ENCODE data around the gene COL27A1.
A peak's percentile ranks its signal among the peaks of the same experiment; 100 is the strongest.

Gene COL27A1

DNA sequence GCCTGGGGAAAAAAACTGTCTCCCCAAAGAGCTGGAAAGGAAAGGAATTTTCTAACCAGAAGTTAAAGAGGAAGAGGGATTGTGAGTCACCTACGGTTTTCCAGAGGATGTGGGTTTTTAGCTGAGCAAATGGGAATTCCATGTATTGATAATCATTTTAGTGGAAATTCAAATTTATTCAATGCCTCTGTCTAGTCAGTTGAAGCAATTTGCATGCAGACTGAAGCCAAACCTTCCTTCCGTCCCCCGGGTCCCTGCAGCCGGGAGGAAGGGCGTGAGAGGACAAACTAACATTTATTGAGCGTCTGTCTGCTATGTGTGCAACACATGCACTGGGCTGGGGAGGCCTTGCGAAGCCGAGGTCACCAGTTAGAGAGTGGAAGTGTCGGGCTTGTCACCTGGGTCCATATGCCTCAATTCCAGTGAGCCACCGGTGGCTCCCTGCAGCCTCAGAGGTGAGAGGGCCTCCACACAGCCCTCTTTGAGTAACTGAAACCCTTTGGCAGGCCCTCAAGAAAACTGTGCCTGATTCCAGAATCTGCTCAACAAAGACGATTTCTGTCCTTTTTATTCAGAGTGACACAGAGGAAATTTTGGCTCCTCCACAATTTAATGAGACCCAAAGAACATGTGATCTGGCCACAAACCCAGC, 70.3 kb downstream of the COL27A1 start:
- DNase-seq (ENCODE audit: low spot score), result no peak
- H2BK120ac ChIP-seq (ENCODE audit: low read depth, low read length), result no peak overlapping the region
- no peak overlapping the region for H2BK15ac ChIP-seq (ENCODE audit: low read length)
- no peak overlapping the region for H3K4ac ChIP-seq (ENCODE audit: low read length)
- no peak overlapping the region for H3K9ac ChIP-seq (ENCODE audit: low read depth, low read length, poor library complexity)
- H3K79me1 ChIP-seq (ENCODE audit: low read depth, low read length), result no peaks in the 10 kb centered on the region
- H3K14ac ChIP-seq (ENCODE audit: low read length), result no peak overlapping the region
- no peak overlapping the region for H3K23ac ChIP-seq (ENCODE audit: low read depth, low read length, poor library complexity)
- H3K9me3 ChIP-seq (replicated peaks in 1 of 2; ENCODE audit: control insufficient read depth in 2 of 2, insufficient read depth in 1 of 2, low read depth in 1 of 2, low read length in 2 of 2), result no peaks in the 10 kb centered on the region
- H4K8ac ChIP-seq (ENCODE audit: low read depth, low read length), result no peak overlapping the region
- H2AFZ ChIP-seq (ENCODE audit: low read length), result peak overlapping the region; percentile 70
- H3K36me3 ChIP-seq (replicated peaks in 1 of 2; ENCODE audit: control insufficient read depth in 2 of 2, insufficient read depth in 2 of 2, low read length in 2 of 2), result no peaks in the 10 kb centered on the region
- H3K4me2 ChIP-seq (ENCODE audit: insufficient read depth, low read length, poor library complexity, severe bottlenecking), result no peak overlapping the region
- H3K18ac ChIP-seq (ENCODE audit: low read length), result no peak overlapping the region
- H2BK12ac ChIP-seq (ENCODE audit: low read length), result no peak overlapping the region
- no peak overlapping the region for H3K27ac ChIP-seq (replicated peaks; ENCODE audit: low read length)
- no peaks in the 10 kb centered on the region for H3K27me3 ChIP-seq (ENCODE audit: control insufficient read depth in 3 of 3, insufficient read depth in 3 of 3, low read depth in 1 of 3, low read length in 3 of 3)
- peaks cover 24 to 52% of the 10 kb centered on the region in 2 donors for H3K4me1 ChIP-seq (ENCODE audit: control insufficient read depth in 2 of 2, insufficient read depth in 1 of 2, low read depth in 1 of 2, low read length in 2 of 2)
- WGBS, 2 donors (ENCODE audit: extremely low coverage in 2 of 2, insufficient read length in 2 of 2, insufficient replicate concordance in 1 of 2), result no CpG with 5 or more reads among the region's 11 CpGs
- H2AK5ac ChIP-seq (ENCODE audit: low read depth, low read length), result no peak overlapping the region
- H2BK5ac ChIP-seq (ENCODE audit: low read length), result no peak overlapping the region
- H4K91ac ChIP-seq (ENCODE audit: low read depth, low read length, poor library complexity), result no peak overlapping the region
- no peak overlapping the region for H3K4me3 ChIP-seq (ENCODE audit: low read length in 2 of 2)

DNA sequence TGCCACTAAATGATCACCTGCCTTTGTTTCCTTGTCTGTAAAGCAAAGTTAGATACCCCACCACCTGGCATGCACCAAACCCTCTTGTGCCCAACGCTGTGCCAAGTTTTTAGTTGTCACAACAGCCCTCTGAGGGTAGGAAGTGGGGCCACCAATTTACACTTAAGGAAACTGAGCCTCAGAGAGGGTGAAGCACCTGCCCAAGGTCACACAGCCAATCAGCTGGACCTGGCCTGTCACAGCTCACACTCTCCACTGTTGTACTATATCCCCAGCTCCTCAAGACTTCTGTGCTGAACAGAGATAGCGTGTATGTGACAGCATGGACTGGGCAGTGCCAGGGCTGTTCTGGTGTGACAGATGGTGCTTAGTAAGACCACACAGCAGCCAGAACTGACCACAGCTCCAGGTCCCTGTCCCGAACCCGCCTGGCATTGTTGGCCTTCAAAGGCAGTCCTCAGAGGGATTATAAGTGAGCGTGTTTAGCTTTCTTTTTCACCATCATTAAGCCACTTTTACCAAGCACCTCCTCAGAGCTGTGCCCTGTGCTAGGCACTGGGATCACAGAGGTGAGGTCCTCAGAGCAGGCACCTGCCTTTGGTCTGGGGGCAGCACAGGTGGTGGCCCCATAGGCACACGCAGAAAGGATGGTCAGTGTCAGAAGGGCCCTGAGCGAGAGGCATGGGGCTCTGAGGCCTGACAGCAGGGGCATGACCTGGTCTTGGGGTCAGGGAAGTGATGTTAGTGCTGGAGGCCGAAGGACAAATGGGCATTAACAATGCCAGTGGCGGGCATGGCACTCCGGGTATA, 71.1 kb downstream of the COL27A1 start:
- Histone ChIP-seq H3K4ac (ENCODE audit: low read length) (no peak overlapping the region), H2BK120ac (ENCODE audit: low read depth, low read length) (no peak overlapping the region), H3K36me3 (replicated peaks in 1 of 2; ENCODE audit: control insufficient read depth in 2 of 2, insufficient read depth in 2 of 2, low read length in 2 of 2) (no peaks in the 10 kb centered on the region), H2AK5ac (ENCODE audit: low read depth, low read length) (no peak overlapping the region), H2BK15ac (ENCODE audit: low read length) (no peak overlapping the region), H3K4me1 (ENCODE audit: control insufficient read depth in 2 of 2, insufficient read depth in 1 of 2, low read depth in 1 of 2, low read length in 2 of 2) (peaks cover 24 to 52% of the 10 kb centered on the region in 2 donors), H4K91ac (ENCODE audit: low read depth, low read length, poor library complexity) (peak overlapping the region; percentile 22), H3K9me3 (replicated peaks in 1 of 2; ENCODE audit: control insufficient read depth in 2 of 2, insufficient read depth in 1 of 2, low read depth in 1 of 2, low read length in 2 of 2) (no peaks in the 10 kb centered on the region), H3K27ac (replicated peaks; ENCODE audit: low read length) (no peak overlapping the region), H3K27me3 (ENCODE audit: control insufficient read depth in 3 of 3, insufficient read depth in 3 of 3, low read depth in 1 of 3, low read length in 3 of 3) (no peaks in the 10 kb centered on the region), H3K23ac (ENCODE audit: low read depth, low read length, poor library complexity) (no peak overlapping the region), H2BK5ac (ENCODE audit: low read length) (no peak overlapping the region), H3K14ac (ENCODE audit: low read length) (no peak overlapping the region), H3K4me3 (ENCODE audit: low read length in 2 of 2) (no peak overlapping the region), H2AFZ (ENCODE audit: low read length) (no peak overlapping the region), H2BK12ac (ENCODE audit: low read length) (no peak overlapping the region), H3K18ac (ENCODE audit: low read length) (peak overlapping the region; percentile 36), H3K9ac (ENCODE audit: low read depth, low read length, poor library complexity) (no peak overlapping the region), H3K4me2 (ENCODE audit: insufficient read depth, low read length, poor library complexity, severe bottlenecking) (no peak overlapping the region), H4K8ac (ENCODE audit: low read depth, low read length) (no peak overlapping the region), H3K79me1 (ENCODE audit: low read depth, low read length) (no peaks in the 10 kb centered on the region)
- no peak for DNase-seq (ENCODE audit: low spot score)
- WGBS, 2 donors (ENCODE audit: extremely low coverage in 2 of 2, insufficient read length in 2 of 2, insufficient replicate concordance in 1 of 2), result no CpG with 5 or more reads among the region's 10 CpGs

- H4K91ac ChIP-seq (ENCODE audit: low read depth, low read length, poor library complexity), result no peak overlapping the region
- no peaks in the 10 kb centered on the region for H3K79me1 ChIP-seq (ENCODE audit: low read depth, low read length)
- H3K23ac ChIP-seq (ENCODE audit: low read depth, low read length, poor library complexity), result no peak overlapping the region
- H2BK120ac ChIP-seq (ENCODE audit: low read depth, low read length), result no peak overlapping the region
- H3K4me1 ChIP-seq (ENCODE audit: control insufficient read depth in 2 of 2, insufficient read depth in 1 of 2, low read depth in 1 of 2, low read length in 2 of 2), result peaks cover 24 to 52% of the 10 kb centered on the region in 2 donors
- no peak overlapping the region for H4K8ac ChIP-seq (ENCODE audit: low read depth, low read length)
- H3K27me3 ChIP-seq (ENCODE audit: control insufficient read depth in 3 of 3, insufficient read depth in 3 of 3, low read depth in 1 of 3, low read length in 3 of 3), result no peaks in the 10 kb centered on the region
- H3K9me3 ChIP-seq (replicated peaks in 1 of 2; ENCODE audit: control insufficient read depth in 2 of 2, insufficient read depth in 1 of 2, low read depth in 1 of 2, low read length in 2 of 2), result no peaks in the 10 kb centered on the region
- peak overlapping the region; percentile 70 for H2AK5ac ChIP-seq (ENCODE audit: low read depth, low read length)
- no peak overlapping the region for H2BK15ac ChIP-seq (ENCODE audit: low read length)
- no peak for DNase-seq (ENCODE audit: low spot score)
- peak overlapping the region; percentile 15 for H2BK5ac ChIP-seq (ENCODE audit: low read length)
- no peak overlapping the region for H3K4me3 ChIP-seq (ENCODE audit: low read length in 2 of 2)
- H3K4me2 ChIP-seq (ENCODE audit: insufficient read depth, low read length, poor library complexity, severe bottlenecking), result no peak overlapping the region
- H3K27ac ChIP-seq (replicated peaks; ENCODE audit: low read length), result no peak overlapping the region
- no peaks in the 10 kb centered on the region for H3K36me3 ChIP-seq (replicated peaks in 1 of 2; ENCODE audit: control insufficient read depth in 2 of 2, insufficient read depth in 2 of 2, low read length in 2 of 2)
- H2AFZ ChIP-seq (ENCODE audit: low read length), result peak overlapping the region; percentile 11
- H3K14ac ChIP-seq (ENCODE audit: low read length), result no peak overlapping the region
- no CpG with 5 or more reads among the region's 16 CpGs for WGBS, 2 donors (ENCODE audit: extremely low coverage in 2 of 2, insufficient read length in 2 of 2, insufficient replicate concordance in 1 of 2)
- H3K4ac ChIP-seq (ENCODE audit: low read length), result no peak overlapping the region
- no peak overlapping the region for H3K9ac ChIP-seq (ENCODE audit: low read depth, low read length, poor library complexity)
- H2BK12ac ChIP-seq (ENCODE audit: low read length), result no peak overlapping the region
- peak overlapping the region; percentile 24 for H3K18ac ChIP-seq (ENCODE audit: low read length)
These were observed 72.1 kb downstream of the COL27A1 start for GRCh38 chr9:114227288-114228015.

Data from neuronal stem cell (in vitro differentiated cells).